GM21526 (cell line): ENCODE measurements around the gene CCDC188.
"Not testable (repeated sequence)": the region's sequence is repeated elsewhere in the genome, so short reads cannot be mapped to it uniquely, and the experiment has no call there.

Experiments
- ATAC-seq: cut with Tn5 transposase; IDR thresholded peaks from one replicate; pipeline ENCODE4 v1.9.1; 2021; ENCODE audit warnings: moderate library complexity; ENCODE audit not compliant: unreplicated experiment, low FRiP score

CCDC188 gene

GRCh38 chr22:20171288-20172140, 20.7 kb upstream of the CCDC188 start:
- no peak for ATAC-seq

- no peak for ATAC-seq
These were observed 19.3 kb upstream of the CCDC188 start for GRCh38 chr22:20170170-20170569.

- no peak for ATAC-seq
These were observed 18.5 kb upstream of the CCDC188 start for GRCh38 chr22:20169253-20169822.

DNA sequence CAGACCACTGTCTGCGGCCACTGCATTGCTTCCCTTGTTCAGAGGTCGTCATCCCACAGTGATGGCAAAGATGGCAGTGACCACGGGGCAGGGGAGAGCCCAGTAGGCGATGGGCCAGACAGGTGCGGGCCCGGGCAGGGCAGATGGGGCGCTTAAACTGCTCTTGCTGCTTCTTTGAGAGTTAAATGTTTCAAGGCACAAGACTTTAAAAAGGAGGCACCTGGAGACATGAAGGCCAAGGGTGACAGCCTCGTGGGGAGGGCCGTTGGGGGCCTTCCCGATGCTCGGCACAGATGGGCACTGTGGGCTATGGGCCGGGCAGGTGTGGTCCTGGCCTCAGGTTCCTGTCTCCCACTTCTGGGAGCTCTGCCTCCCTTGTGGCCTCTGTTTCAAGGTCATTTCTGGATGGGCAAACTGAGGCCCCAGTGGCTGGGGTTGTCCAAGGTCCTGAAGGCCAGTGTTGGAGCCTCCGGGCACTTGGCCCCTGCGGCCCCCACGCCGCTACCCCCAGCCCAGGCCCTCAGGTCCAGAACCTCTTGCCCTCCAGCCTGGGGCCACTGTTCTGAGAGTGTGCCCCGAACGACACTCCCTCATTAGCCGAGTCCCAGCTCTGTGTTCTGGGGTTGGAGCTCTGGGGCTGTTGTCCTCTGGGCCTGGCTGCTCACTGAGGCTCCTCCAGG, 16.9 kb upstream of the CCDC188 start:
- no peak for ATAC-seq

GRCh38 chr22:20166703-20167102, 15.8 kb upstream of the CCDC188 start:
- ATAC-seq = no peak

GRCh38 chr22:20165913-20166312, 15.1 kb upstream of the CCDC188 start:
- no peak for ATAC-seq

DNA sequence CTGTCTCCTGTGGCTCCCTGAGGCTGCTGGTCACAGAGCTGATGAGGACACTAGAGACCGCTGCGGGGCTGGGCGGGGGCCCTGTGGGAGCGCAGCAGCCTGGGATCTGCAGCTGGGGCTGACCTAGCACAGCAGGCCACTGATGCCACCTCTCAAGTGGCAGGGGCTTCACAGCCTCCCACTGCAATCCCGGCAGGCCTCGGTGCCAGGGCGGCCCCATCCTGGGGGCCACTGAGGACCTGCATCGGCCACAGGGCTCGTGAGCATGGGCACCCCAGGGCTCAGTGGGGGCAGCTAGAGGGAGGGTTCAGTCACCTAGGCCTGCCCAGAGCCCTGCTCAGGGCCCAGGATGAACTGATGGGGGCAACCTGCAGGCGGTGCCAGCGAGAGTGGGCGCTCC, 14.6 kb upstream of the CCDC188 start:
- ATAC-seq = no peak

DNA sequence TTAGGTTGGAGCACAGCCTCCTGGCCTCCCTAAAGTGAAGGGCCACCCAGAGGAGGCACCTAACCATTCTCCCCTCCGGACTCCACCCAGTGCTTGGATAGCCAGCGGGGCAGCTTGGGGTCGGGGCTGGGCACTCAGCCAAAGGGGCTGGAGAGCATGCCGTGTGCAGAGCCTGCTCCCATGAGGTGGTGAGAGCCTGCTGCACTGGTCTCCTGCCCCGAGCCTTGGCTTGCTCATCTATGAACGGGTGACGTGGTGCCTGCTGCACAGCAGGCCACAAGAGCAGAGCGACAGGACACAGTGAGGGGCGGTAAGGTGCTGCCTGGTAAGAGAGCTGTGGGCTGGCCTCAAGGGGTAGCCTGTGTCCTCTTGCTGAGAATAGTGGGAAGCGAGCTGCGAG, 14.0 kb upstream of the CCDC188 start:
- no peak for ATAC-seq

GRCh38 chr22:20160041-20160440, 9.2 kb upstream of the CCDC188 start:
- ATAC-seq = no peak

DNA sequence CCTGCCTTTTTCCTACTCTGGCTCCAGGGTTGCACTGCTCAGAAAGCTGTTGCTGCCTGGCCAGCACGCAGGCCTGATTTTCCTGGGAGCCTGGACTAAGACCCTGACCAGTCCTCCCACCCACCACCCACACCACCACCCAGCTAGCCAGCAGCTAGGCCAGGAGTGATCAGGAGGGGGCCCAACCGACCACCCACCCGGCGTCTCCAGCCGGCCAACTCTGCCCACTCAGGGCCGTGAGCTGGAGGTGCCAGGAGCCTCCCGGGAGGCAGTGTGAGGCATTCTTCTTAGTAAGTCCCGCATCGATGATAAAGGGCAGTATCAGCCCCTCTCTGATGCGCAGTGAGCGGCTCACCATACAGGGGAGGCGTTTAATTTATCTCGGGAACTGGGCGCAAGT, 8.7 kb upstream of the CCDC188 start:
- ATAC-seq = not testable (repeated sequence)

GRCh38 chr22:20159076-20159475, 8.2 kb upstream of the CCDC188 start:
- no peak for ATAC-seq

GRCh38 chr22:20158391-20159036, 7.7 kb upstream of the CCDC188 start:
- ATAC-seq = no peak

GRCh38 chr22:20157430-20158183, 6.8 kb upstream of the CCDC188 start:
- no peak for ATAC-seq

GRCh38 chr22:20156611-20157429, 6.0 kb upstream of the CCDC188 start:
- peak; percentile 55 for ATAC-seq

- ATAC-seq = no peak
These were observed 5.2 kb upstream of the CCDC188 start for GRCh38 chr22:20156042-20156389.

DNA sequence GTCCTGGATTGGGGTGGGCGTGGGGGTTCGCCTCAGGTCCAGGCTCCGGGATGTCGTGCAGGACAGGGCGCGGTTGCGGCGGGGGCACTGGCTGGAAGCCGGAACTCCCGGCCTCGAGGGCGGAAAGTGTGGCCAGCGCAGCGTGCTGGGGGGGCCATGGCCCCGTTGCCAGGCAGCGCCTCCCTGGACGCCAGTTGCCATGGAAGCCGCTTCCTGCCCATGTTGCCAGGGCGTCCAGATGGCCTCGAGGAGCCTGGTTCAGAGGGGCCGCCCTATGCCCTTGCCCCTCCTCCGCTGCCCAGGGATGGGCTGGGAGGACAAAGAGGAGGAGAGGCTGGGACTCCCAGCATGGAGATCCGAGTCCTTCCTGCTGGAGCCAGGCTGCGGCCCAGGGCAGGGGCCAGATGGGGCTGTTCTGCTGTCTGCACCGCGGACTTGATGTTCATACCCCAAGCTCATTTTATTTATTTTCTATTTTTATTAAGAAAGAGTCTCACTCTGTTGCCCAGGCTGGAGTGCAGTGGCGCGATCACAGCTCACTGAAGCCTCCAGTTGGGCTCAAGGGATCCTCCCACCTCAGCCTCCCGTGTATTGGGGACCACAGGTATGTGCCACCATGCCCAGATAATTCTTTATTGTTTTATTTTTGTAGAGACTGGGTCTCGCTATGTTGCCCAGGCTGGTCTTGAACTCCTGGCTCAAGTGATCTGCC, 4.6 kb upstream of the CCDC188 start:
- ATAC-seq = no peak

DNA sequence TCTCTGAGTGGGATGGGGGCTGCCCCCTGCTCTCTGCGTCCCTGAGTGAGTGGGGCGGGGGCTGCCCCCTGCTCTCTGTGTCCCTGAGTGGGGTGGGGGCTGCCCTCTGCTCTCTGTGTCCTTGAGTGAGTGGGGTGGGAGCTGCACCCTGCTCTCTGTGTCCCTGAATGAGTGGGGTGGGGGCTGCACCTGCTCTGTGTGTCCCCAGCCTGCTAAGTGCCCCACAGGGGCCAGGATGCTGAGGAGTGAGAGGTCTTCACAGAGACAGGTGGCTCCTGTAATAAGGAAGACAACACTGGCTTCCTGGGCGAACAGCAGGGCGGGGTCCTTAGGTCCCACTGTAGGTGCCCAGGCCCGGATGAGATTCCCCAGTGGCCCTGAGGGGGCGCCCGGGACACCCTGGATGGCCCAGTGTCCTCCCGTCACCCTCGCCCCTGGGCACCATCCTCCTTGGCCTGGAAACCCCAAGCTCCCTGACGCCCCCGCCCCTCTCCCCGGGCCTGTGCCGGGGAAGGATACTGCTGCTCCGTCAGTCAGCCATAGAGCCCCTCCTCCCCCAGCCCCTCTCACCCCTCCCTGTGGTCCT, 3.8 kb upstream of the CCDC188 start:
- ATAC-seq = no peak

GRCh38 chr22:20153945-20154344, 3.1 kb upstream of the CCDC188 start:
- ATAC-seq = no peak

DNA sequence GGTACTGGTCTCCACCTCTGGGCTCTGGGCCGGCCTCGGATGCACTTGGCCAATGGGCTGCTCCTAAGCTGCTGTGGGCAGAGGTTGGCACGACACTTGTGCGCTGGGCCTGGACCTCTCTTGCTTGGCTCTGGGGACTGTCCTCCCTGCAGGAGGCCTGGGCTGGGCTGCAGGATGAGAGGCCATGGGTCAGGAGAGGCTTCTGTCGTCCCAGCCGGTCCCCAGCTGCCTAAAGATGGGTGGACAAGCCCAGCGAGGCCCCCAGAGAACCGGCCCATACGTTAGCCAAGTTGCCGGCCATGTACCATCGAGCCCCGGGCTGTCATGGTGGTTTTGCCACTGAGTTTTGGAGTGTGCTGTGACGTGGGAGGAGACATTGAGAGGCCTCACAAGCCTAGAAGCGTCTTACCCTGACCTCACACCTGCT, 1.6 kb upstream of the CCDC188 start:
- ATAC-seq = no peak
